HFFc6 (cell line): ENCODE measurements around the gene SMTN. TPM values are rescaled to one million over a fixed set of nuclear protein-coding genes. Genes with fewer than 3 reads are reported as not detected.

Source experiments
- DNase-seq: peaks from one replicate; pipeline ENCODE4 v3.0.0-alpha.2; 2018
- H3K27ac Mint-ChIP-seq: 2 replicates; pipeline ENCODE4 v1.8.0; 2020; ENCODE audit warnings: mild to moderate bottlenecking, mixed read lengths
- H3K27me3 Mint-ChIP-seq: 2 replicates; pipeline ENCODE4 v1.8.0; 2021; ENCODE audit warnings: mild to moderate bottlenecking, moderate library complexity, mixed read lengths; ENCODE audit not compliant: insufficient read depth
- H3K36me3 Mint-ChIP-seq: 2 replicates; pipeline ENCODE4 v1.8.0; 2021; ENCODE audit warnings: low read depth, mixed read lengths
- H3K4me1 Mint-ChIP-seq: 2 replicates; pipeline ENCODE4 v1.8.0; 2020; ENCODE audit warnings: low read depth, mixed read lengths
- H3K4me3 Mint-ChIP-seq: 2 replicates; pipeline ENCODE4 v1.8.0; 2020; ENCODE audit warnings: mild to moderate bottlenecking, moderate library complexity, mixed read lengths
- H3K9me3 Mint-ChIP-seq: 2 replicates; pipeline ENCODE4 v1.8.0; 2020; ENCODE audit warnings: mild to moderate bottlenecking, mixed read lengths
- total RNA-seq, 6 experiments: library from RNA; stranded (reverse); fragmentation: NEBNext Ultra II Directional; extraction: Animal tissue kit (Norgen Biotek cat#: 25700); gene quantifications; 2 replicates in 1 of 6; 3 replicates in 5 of 6; pipeline ENCODE4 v1.2.3, GENCODE V29; 2021
- TF ChIP-seq, protein P1 (sequence below): fragments of 200-600 bp; sonication (generic); IDR thresholded peaks from 2 replicates; pipeline ENCODE4 v1.5.0; 2021; ENCODE audit warnings: antibody characterized with exemption, mild to moderate bottlenecking

Gene SMTN
- total RNA-seq, 6 experiments from 2014 or later: 201 to 329 (median 246) TPM

DNA sequence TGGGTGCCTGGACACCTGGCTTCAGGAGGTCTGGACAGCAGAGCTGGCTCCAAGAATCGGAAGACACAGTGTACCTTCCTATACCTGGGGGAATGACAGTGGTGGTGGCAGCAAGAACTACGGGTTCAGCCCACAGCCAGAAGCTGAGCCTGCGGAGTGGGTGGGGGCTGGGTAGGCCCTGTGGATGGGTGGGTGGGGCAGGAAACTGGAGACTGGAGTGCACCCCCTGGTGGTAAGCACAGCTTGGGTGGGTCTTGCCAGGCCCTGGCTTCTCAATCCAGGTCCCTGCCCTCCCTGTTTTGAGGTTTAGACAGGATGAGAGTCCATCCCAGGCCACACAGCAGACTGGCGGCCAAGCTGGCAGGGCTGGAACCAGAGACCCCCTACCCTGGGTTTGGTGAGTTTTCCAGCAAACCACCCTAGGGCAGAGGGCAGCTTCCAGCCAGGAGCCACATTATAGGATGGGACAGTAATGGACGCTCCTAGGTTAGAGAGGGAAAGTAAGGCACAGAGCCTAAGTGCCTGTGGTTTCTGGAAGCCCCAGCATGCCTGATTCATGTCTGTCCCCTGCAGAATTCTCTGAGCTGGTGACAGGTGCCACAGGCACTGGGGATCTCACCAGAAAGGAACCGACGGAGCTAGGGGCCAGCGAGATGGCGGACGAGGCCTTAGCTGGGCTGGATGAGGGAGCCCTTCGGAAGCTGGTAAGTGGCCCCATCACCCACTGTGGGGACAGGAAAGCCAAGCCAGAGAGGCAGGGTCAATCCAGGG is 1.7 kb downstream of the SMTN start:
- Mint-ChIP-seq H3K27ac (peak overlapping the region; percentile 94), H3K4me3 (peak overlapping the region; percentile 94), H3K4me1 (peaks cover 58% of the 10 kb centered on the region), H3K36me3 (peaks cover 26% of the 10 kb centered on the region), H3K27me3 (no peaks in the 10 kb centered on the region; the same call in 1 of the 2 replicates), H3K9me3 (no peaks in the 10 kb centered on the region)
- peak; percentile 58 for DNase-seq
- TF ChIP-seq, protein P1, sequence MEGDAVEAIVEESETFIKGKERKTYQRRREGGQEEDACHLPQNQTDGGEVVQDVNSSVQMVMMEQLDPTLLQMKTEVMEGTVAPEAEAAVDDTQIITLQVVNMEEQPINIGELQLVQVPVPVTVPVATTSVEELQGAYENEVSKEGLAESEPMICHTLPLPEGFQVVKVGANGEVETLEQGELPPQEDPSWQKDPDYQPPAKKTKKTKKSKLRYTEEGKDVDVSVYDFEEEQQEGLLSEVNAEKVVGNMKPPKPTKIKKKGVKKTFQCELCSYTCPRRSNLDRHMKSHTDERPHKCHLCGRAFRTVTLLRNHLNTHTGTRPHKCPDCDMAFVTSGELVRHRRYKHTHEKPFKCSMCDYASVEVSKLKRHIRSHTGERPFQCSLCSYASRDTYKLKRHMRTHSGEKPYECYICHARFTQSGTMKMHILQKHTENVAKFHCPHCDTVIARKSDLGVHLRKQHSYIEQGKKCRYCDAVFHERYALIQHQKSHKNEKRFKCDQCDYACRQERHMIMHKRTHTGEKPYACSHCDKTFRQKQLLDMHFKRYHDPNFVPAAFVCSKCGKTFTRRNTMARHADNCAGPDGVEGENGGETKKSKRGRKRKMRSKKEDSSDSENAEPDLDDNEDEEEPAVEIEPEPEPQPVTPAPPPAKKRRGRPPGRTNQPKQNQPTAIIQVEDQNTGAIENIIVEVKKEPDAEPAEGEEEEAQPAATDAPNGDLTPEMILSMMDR: peak; percentile 94

DNA sequence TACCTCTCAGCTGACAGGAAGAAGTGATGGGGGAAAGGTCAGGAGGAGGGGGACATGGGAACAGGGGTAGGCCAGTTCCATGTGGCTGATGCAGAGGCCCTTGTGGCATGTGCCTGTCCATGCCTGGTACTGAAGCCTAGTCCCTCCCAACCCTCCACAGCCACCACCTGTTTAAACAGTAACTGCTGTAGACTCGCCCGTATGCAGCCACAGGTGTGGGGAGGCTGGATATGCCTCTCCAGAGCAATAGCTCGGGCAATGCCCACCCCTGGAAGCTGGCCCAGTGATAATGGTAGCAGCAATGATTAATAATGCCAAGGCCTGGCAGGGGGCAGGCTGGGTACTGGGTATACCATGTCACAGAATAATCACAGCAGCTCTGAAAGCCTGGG is 2.3 kb downstream of the SMTN start:
- H3K27ac Mint-ChIP-seq: peak overlapping the region; percentile 94
- TF ChIP-seq, protein P1: no peak
- H3K4me3 Mint-ChIP-seq: peak overlapping the region; percentile 94
- no peak for DNase-seq
- no peaks in the 10 kb centered on the region for H3K9me3 Mint-ChIP-seq
- peaks cover 26% of the 10 kb centered on the region for H3K36me3 Mint-ChIP-seq
- no peaks in the 10 kb centered on the region; the same call in 1 of the 2 replicates for H3K27me3 Mint-ChIP-seq
- peaks cover 55% of the 10 kb centered on the region for H3K4me1 Mint-ChIP-seq

DNA sequence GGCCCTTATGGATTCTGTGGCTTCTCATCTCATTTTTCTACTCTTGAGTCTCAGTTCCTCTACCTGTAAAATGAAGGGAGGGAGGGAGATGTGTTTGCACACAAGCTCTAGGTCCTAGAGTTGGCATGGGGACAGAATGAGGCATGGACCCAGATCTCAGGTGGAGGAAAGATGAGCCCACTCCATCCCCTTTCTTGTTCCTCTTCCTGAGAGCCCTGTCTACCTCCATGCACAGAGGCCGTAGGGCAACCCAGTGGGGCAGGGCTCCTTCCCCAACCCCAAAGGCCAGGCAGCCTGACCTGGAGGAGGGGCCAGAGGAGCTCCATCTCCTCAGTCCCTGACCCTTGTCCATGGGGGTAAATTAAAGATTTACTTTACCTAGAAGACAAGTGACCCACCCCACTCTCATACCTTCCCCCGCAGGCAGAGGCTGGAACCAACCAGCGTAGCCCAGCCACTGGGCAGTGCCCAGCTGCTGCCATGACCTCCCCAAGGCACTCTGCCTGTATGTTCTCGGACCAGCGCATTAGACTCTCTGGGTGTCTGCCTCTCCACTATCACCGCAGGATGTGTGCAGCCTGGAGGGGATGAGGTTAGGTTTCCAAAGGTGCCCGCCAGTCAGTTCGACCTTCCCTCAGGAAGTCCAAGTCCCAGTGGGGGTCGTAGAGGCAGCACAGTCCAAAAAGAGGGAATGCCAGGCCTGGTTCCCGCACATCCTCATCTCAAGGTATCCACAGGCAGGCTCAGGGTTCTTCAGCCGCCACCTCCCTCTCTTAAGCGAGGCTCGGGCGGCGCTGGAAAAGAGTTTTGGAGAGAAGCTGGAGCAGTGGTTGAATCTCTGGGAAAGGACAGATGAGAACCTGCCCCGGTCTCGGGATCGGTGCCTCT is 3.0 kb downstream of the SMTN start:
- peaks cover 26% of the 10 kb centered on the region for H3K36me3 Mint-ChIP-seq
- no peaks in the 10 kb centered on the region for H3K9me3 Mint-ChIP-seq
- H3K4me3 Mint-ChIP-seq: peak overlapping the region; percentile 94
- H3K27me3 Mint-ChIP-seq: no peaks in the 10 kb centered on the region; the same call in 1 of the 2 replicates
- H3K27ac Mint-ChIP-seq: peak overlapping the region; percentile 94
- DNase-seq: no peak
- H3K4me1 Mint-ChIP-seq: peaks cover 47% of the 10 kb centered on the region
- TF ChIP-seq, protein P1: no peak

DNA sequence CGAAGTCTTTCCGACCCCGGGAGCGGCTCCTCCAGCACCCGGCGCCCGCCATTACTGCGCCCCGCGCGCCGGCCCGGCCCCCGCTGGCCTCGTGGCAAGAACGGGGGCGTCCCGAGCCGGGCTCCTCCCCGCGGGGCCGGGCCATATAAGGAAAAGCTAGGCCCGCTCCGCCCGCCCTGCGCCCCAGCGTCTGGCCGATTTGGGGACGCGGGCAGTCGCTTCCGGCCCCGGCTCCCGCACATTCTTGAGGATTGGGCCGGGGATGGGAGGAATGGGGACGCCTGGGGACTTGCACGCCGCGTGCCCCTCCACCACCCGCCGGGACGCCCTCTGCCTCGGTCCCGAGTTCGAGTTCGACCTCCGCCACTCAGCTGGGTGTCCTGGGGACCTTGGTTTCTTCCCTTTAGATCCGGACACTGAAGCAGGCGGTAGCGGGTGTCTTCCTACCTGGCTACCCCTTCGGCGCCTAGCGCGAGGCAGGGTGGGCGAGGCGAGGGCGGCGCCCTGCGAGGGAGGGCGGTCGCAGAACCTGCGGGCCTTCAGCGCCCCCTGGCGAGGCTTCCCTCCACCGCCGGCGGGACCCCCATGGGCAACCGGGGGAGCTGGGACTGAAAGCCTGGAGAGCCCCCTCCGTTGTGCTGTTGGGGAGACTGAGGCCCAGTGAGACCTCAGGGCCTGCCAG is 3.8 kb downstream of the SMTN start:
- Mint-ChIP-seq H3K4me3 (peak overlapping the region; percentile 94), H3K27me3 (no peaks in the 10 kb centered on the region), H3K9me3 (no peaks in the 10 kb centered on the region), H3K4me1 (peaks cover 47% of the 10 kb centered on the region), H3K27ac (peak overlapping the region; percentile 94), H3K36me3 (peaks cover 26% of the 10 kb centered on the region)
- TF ChIP-seq, protein P1: peak; percentile 91
- DNase-seq: peak; percentile 71

DNA sequence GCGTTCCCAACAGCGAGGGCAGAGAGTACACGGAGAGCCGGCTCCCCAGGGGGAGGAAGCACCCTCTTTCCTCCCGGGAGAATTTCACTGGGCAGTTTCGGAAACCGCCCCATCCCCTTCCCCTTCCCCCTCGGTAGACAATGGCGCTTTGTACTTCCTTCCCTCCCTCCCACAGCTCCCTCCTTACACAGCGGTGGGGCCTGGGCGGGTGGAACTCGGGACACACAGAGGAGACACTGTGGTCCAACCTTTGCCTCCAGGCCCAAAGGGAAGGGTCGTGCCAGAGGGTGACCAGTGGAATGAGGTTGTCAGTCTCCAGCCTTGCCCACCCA is 4.3 kb downstream of the SMTN start:
- H3K9me3 Mint-ChIP-seq: no peaks in the 10 kb centered on the region
- DNase-seq: no peak

More for the DNA sequence above, 4.3 kb downstream of the SMTN start:
- TF ChIP-seq, protein P1: peak; percentile 38
- peaks cover 26% of the 10 kb centered on the region for H3K36me3 Mint-ChIP-seq
- peaks cover 45% of the 10 kb centered on the region for H3K4me1 Mint-ChIP-seq
- H3K27ac Mint-ChIP-seq: peak overlapping the region; percentile 73
- peak overlapping the region; percentile 72 for H3K4me3 Mint-ChIP-seq
- H3K27me3 Mint-ChIP-seq: no peaks in the 10 kb centered on the region
